Activated CD4-positive, alpha-beta T cell treated with anti-CD3 and anti-CD28 coated beads, Interleukin-2, amount 50 U/mL, for 1 hour (primary cell): Measurements from ENCODE around the gene SPIRE2.

Source experiments
- DNase-seq: peaks from one replicate; pipeline ENCODE4 v3.0.0-alpha.2; 2020

SPIRE2 gene

GRCh38 chr16:89918453-89919347 is 90.4 kb downstream of the SPIRE2 start, which contains the start of gene MC1R:
Gene MC1R, plus strand, starts transcription at chr16:89918862. Its CDS starts 397 bp downstream, at chr16:89919259.
- no peak for DNase-seq

GRCh38 chr16:89919535-89920406 is 91.5 kb downstream of the SPIRE2 start:
- DNase-seq: no peak

GRCh38 chr16:89920723-89921122 is 92.4 kb downstream of the SPIRE2 start:
- DNase-seq: no peak
